ENCODE results near the gene FCHSD2.

Gene FCHSD2

DNA sequence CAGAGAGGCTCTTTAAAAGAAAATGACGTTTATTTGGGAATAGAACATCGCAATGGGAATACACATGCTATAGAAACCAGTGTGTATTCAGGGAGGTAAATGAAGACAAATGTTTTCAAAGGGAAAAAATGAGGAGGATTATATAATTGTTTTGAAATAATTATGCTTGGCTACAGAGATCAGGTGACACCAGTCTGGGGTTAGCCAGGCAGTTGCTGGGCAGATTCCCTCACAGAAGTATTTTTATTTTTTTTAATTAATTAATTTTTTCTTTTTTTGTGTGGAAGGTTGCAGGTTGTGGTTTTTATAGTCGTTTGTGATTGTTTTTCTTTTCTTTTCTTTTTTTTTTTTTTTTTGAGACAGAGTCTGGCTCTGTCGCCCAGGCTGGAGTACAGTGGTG lies 342.7 kb downstream of the FCHSD2 start:
- TF ChIP-seq EZH2 (IDR thresholded peaks at IDR 0.05; ENCODE audit: borderline replicate concordance, low read length): no peak
- TF ChIP-seq, protein P1, sequence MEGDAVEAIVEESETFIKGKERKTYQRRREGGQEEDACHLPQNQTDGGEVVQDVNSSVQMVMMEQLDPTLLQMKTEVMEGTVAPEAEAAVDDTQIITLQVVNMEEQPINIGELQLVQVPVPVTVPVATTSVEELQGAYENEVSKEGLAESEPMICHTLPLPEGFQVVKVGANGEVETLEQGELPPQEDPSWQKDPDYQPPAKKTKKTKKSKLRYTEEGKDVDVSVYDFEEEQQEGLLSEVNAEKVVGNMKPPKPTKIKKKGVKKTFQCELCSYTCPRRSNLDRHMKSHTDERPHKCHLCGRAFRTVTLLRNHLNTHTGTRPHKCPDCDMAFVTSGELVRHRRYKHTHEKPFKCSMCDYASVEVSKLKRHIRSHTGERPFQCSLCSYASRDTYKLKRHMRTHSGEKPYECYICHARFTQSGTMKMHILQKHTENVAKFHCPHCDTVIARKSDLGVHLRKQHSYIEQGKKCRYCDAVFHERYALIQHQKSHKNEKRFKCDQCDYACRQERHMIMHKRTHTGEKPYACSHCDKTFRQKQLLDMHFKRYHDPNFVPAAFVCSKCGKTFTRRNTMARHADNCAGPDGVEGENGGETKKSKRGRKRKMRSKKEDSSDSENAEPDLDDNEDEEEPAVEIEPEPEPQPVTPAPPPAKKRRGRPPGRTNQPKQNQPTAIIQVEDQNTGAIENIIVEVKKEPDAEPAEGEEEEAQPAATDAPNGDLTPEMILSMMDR (IDR thresholded peaks at IDR 0.05; ENCODE audit: low read length): no peak
- Histone ChIP-seq H4K20me1 (ENCODE audit: insufficient read depth, low read length) (no peaks in the 10 kb centered on the region), H3K36me3 (ENCODE audit: insufficient read depth, low read length) (no peaks in the 10 kb centered on the region), H3K27ac (ENCODE audit: low read depth, low read length, poor library complexity, severe bottlenecking) (no peak overlapping the region), H3K9me3 (ENCODE audit: low read length) (no peaks in the 10 kb centered on the region), H3K79me2 (ENCODE audit: insufficient read depth, low read length) (no peaks in the 10 kb centered on the region), H3K9ac (ENCODE audit: low read length) (no peak overlapping the region), H3K4me1 (ENCODE audit: insufficient read depth, low read length, severe bottlenecking) (peaks cover 25% of the 10 kb centered on the region), H3K4me3 (ENCODE audit: low read depth, low read length, poor library complexity, severe bottlenecking) (no peak overlapping the region), H3K4me2 (ENCODE audit: low read length) (no peak overlapping the region), H3F3A (ENCODE audit: insufficient read depth, low read length) (no peaks in the 10 kb centered on the region), H3K27me3 (ENCODE audit: insufficient read depth, low read length) (no peaks in the 10 kb centered on the region), H3K9me2 (ENCODE audit: low read depth, low read length) (no peaks in the 10 kb centered on the region), H2AFZ (ENCODE audit: low read length) (no peak overlapping the region)

DNA sequence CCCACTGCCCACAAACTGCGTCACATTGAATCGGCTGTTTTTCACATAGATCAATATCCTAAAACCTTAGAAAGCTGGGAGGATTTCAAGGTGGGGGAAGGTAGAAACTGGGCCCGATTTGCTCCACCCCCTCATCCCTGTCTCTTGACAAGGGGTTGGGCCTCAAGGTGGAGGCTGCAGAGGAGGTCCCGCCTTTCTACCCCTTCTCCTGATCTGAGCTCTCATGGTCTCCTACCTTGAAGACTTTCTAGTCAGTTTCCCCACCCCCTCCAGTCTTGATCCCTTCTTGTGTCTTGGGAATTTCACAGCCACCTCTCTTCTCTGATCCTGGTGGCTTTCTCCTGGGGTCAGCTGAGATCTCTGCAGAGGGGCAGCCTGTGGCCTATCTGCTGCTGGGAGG lies 343.8 kb downstream of the FCHSD2 start:
- Histone ChIP-seq H3K9me3 (ENCODE audit: low read length) (no peaks in the 10 kb centered on the region), H3K27ac (ENCODE audit: low read depth, low read length, poor library complexity, severe bottlenecking) (no peak overlapping the region), H3K36me3 (ENCODE audit: insufficient read depth, low read length) (no peaks in the 10 kb centered on the region), H2AFZ (ENCODE audit: low read length) (no peak overlapping the region), H4K20me1 (ENCODE audit: insufficient read depth, low read length) (no peaks in the 10 kb centered on the region), H3K9me2 (ENCODE audit: low read depth, low read length) (no peaks in the 10 kb centered on the region), H3K9ac (ENCODE audit: low read length) (no peak overlapping the region), H3F3A (ENCODE audit: insufficient read depth, low read length) (no peaks in the 10 kb centered on the region), H3K4me1 (ENCODE audit: insufficient read depth, low read length, severe bottlenecking) (peaks cover 31% of the 10 kb centered on the region), H3K4me3 (ENCODE audit: low read depth, low read length, poor library complexity, severe bottlenecking) (no peak overlapping the region), H3K79me2 (ENCODE audit: insufficient read depth, low read length) (no peaks in the 10 kb centered on the region), H3K4me2 (ENCODE audit: low read length) (no peak overlapping the region), H3K27me3 (ENCODE audit: insufficient read depth, low read length) (no peaks in the 10 kb centered on the region)
- TF ChIP-seq, protein P1 (IDR thresholded peaks at IDR 0.05; ENCODE audit: low read length): no peak
- TF ChIP-seq EZH2 (IDR thresholded peaks at IDR 0.05; ENCODE audit: borderline replicate concordance, low read length): no peak

DNA sequence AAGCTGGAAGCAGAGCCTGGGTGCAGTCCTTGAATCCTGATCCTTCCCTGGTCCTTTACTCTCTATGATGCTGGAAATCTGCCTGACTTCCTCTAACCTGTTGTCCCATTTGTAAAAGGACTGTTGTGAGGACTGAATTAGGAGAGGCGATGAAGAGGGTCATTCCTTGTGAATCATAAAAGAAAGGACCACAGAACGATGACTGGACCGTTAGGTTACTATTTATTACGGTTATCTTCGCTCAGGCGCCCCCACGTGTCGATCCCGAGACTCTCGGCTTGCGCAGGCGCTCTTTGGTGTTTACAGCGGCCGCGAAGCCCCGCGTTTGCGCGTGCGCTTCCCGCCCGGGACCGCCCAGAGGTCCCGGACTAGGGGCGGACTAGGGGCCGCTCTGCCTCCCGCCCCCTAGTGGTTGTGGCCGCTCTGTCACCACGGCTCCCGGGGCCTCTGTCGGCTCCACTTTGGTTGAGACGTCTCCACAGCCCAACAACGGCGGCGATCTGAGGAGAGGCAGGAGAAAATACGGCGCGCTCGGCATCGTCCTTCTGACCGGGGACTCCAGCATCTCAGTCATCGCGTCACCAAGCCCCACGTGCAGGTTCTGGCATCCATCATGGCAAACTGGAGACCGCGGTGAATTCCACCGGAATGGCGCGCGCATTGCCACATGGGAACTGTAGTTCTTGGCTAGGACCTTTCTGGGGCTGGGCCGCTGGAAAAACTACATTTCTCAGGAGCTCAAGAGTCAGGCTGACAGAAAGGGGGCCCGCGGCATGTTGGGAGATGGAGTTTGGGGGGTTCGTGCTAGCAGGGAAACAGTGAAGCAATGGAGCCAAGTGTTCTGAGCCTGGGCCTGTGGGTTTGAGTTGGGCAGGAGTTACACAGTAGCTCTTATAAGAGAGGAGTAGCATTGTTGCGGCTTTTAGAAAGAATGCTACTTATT lies 348.4 kb downstream of the FCHSD2 start, which contains the start of gene STARD10:
STARD10 (minus strand) TSS at position 623 of the 943 bp plus-strand sequence. CDS start 12,866 bp downstream, outside the sequence.
- TF ChIP-seq, protein P1 (IDR thresholded peaks at IDR 0.05; ENCODE audit: low read length): peak; percentile 99
- no peak for TF ChIP-seq EZH2 (IDR thresholded peaks at IDR 0.05; ENCODE audit: borderline replicate concordance, low read length)
- Histone ChIP-seq H3K27me3 (ENCODE audit: insufficient read depth, low read length) (no peaks in the 10 kb centered on the region), H3K9me2 (ENCODE audit: low read depth, low read length) (no peaks in the 10 kb centered on the region), H2AFZ (ENCODE audit: low read length) (no peak within 1 kb of the TSS), H3F3A (ENCODE audit: insufficient read depth, low read length) (no peaks in the 10 kb centered on the region), H3K4me3 (ENCODE audit: low read depth, low read length, poor library complexity, severe bottlenecking) (peak within 1 kb of the TSS; percentile 68), H3K36me3 (ENCODE audit: insufficient read depth, low read length) (no peaks in the 10 kb centered on the region), H3K4me1 (ENCODE audit: insufficient read depth, low read length, severe bottlenecking) (peaks cover 38% of the 10 kb centered on the region), H3K9me3 (ENCODE audit: low read length) (no peaks in the 10 kb centered on the region), H3K4me2 (ENCODE audit: low read length) (peak within 1 kb of the TSS; percentile 65), H3K79me2 (ENCODE audit: insufficient read depth, low read length) (no peaks in the 10 kb centered on the region), H3K27ac (ENCODE audit: low read depth, low read length, poor library complexity, severe bottlenecking) (peak within 1 kb of the TSS; percentile 87), H3K9ac (ENCODE audit: low read length) (peak within 1 kb of the TSS; percentile 71), H4K20me1 (ENCODE audit: insufficient read depth, low read length) (no peaks in the 10 kb centered on the region)

All from OCI-LY1 (cell line).